GM08714 (cell line): ENCODE data around the gene PDZD2.
"Not testable (repeated sequence)": the region's sequence is repeated elsewhere in the genome, so short reads cannot be mapped to it uniquely, and the experiment has no call there.

Experiments
- H3K4me3 ChIP-seq: fragments of 200-500 bp; sonication (Bioruptor generic); 2 replicates; pipeline ENCODE4 v1.5.1; 2014; ENCODE audit warnings: mild to moderate bottlenecking, low read length, inconsistent platforms
- ZNF274 ChIP-seq: IDR thresholded peaks from 2 replicates; pipeline ENCODE4 v1.6.1; 2012; ENCODE audit warnings: mild to moderate bottlenecking, low read depth, low read length

Gene PDZD2

GRCh38 chr5:31638748-31639418 is at the start of gene PDZD2:
Gene PDZD2, plus strand, starts transcription at chr5:31639131.
- TF ChIP-seq ZNF274: no peak
- peak within 1 kb of the TSS; percentile 60 for H3K4me3 ChIP-seq

DNA sequence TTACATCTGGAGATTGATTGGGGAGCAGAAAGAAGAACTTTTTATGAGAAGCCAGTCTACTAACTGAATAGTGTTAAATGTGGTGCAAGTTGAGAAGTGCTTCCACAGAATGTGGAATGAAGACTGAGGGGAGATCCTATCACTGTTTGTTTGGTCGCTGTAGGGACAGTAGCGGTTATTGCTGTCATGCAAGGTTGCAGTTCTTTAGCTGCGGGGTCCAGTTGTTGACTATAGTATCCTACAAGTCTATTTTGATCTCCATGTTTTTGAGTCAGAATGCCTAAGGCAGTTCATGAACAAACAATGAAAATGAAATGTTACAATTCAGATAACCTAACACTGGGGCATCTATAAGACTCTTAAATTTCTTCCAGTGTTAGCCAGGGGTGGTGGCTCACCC is 45.3 kb upstream of the PDZD2 start:
- TF ChIP-seq ZNF274: no peak
- no peak overlapping the region for H3K4me3 ChIP-seq

GRCh38 chr5:31596354-31596753 is 42.6 kb upstream of the PDZD2 start:
- H3K4me3 ChIP-seq: no peak overlapping the region
- no peak for TF ChIP-seq ZNF274

GRCh38 chr5:31598640-31599611 is 40.0 kb upstream of the PDZD2 start:
- no peak for TF ChIP-seq ZNF274
- no peak overlapping the region for H3K4me3 ChIP-seq

GRCh38 chr5:31602305-31602704 is 36.6 kb upstream of the PDZD2 start:
- not testable (repeated sequence) for H3K4me3 ChIP-seq

DNA sequence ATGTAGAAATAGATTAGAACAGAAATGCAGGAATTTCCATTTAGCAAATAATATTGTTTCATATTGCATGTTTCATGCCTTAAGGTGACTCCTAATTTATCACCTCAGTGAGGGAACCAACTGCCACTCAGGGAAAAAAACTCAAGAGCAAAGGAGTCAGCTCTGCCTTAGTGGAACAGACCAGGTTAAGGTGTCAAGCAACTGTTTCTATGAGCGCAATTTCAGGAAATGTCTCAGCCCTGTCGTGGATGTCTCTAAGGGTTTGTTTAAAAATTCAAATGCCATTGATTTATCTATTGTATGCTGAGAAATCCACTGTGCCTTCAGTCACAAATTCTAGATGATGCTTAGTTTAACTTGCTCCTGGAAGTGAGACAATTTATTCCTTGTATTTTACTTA is 34.7 kb upstream of the PDZD2 start:
- no peak overlapping the region for H3K4me3 ChIP-seq

GRCh38 chr5:31604644-31605043 is 34.3 kb upstream of the PDZD2 start:
- no peak overlapping the region for H3K4me3 ChIP-seq
- no peak for TF ChIP-seq ZNF274

More for the DNA sequence above, 34.7 kb upstream of the PDZD2 start:
- TF ChIP-seq ZNF274: no peak

DNA sequence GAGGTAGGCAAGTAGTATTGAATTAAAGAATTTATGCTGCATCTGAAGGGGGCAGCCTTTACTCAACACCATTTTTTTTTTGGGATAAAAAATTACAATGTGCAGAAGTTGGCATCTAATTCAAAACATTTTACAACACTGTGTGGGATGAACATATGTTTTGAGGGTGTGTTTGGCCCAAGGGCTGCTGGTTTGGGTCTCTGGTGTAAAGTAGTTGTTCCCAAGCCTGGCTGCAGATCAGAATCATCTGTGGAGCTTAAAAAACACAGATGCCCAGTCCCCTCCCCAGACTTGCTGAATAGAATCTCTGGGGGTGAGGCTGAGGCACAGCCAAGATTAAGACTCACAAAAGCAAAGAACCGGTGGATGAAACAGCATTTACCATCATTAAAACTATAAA is 33.0 kb upstream of the PDZD2 start:
- H3K4me3 ChIP-seq: no peak overlapping the region
- no peak for TF ChIP-seq ZNF274

GRCh38 chr5:31607546-31607945 is 31.4 kb upstream of the PDZD2 start:
- TF ChIP-seq ZNF274: no peak
- H3K4me3 ChIP-seq: no peak overlapping the region

- no peak for TF ChIP-seq ZNF274
- H3K4me3 ChIP-seq: no peak overlapping the region
Measured at GRCh38 chr5:31611002-31611401, 27.9 kb upstream of the PDZD2 start.

GRCh38 chr5:31613651-31614050 is 25.3 kb upstream of the PDZD2 start:
- no peak overlapping the region for H3K4me3 ChIP-seq
- TF ChIP-seq ZNF274: no peak

DNA sequence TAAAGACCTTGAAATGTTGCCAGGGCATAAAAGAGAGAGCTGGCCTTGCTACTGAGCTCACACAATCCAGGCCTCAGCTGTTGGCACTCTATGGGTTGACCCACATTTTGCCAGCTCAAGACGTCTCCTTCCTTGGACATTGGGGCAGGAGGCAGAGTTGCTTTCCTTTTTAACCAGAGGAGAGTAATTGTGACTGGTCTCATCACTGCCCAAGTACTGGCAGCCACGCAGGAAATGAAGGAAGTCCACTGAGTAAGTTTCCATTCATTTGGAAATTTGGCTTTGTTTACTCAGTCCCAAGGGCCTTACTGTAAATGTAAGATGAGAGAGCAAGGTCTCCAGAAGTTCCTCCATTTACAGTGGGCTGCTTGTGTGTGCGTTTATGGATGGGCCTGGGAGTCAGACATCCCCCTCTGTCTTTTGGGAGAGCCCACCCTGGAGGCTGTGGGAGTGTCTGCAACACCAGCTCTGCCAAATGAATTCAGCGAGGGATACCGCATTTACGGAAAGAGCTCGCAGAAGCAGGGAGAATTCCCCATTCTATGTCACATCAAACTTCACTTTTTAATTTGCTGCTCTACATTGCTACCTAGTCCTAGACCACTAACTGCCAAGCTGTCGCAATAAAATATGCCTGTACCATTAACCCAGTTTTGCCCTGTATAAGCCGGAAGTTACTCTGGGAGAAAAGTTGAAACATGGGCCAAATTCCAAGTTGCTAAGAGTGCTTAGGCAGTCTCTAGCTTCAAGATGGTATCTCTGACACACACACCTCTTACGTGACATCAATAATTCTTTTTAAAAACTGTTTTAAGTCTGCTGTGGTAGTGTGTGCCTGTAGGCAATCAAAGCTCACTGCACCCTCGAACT is 24.5 kb upstream of the PDZD2 start:
- no peak for TF ChIP-seq ZNF274
- H3K4me3 ChIP-seq: no peak overlapping the region

GRCh38 chr5:31617867-31618266 is 21.1 kb upstream of the PDZD2 start:
- H3K4me3 ChIP-seq: no peak overlapping the region
- TF ChIP-seq ZNF274: no peak

- no peak overlapping the region for H3K4me3 ChIP-seq
- no peak for TF ChIP-seq ZNF274
Measured at GRCh38 chr5:31620026-31620425, 18.9 kb upstream of the PDZD2 start.
